Gastrocnemius medialis (tissue), 4 donors: Measurements from ENCODE around the gene JAK3.

Experiments used
- CTCF ChIP-seq, 5 experiments: fragments of 450-650 bp in 3 of 5; fragments of 200-600 bp in 2 of 5; sonication (generic) in 2 of 5; IDR thresholded peaks in 4 of 5; conservative IDR thresholded peaks in 1 of 5; 1 replicate in 4 of 5; 2 replicates in 1 of 5; pipeline ENCODE4 v1.5.1; 2016 to 2019; ENCODE audit warnings: antibody characterized with exemption in 5 of 5, mild to moderate bottlenecking in 3 of 5, moderate library complexity in 3 of 5
- POLR2A ChIP-seq, 2 donors: fragments of 450-650 bp; IDR thresholded peaks; one replicate each; pipeline ENCODE4 v1.6.1; 2017; ENCODE audit warnings: antibody characterized with exemption in 2 of 2, mild to moderate bottlenecking in 2 of 2, moderate library complexity in 2 of 2

- TF ChIP-seq CTCF (IDR thresholded peaks at IDR 0.05 in 4 of 5, conservative IDR thresholded peaks at IDR 0.05 in 1 of 5) (no peak), POLR2A (IDR thresholded peaks at IDR 0.05) (no peak)
Measured at GRCh38 chr19:17837972-17838371, 9.8 kb downstream of the JAK3 start.
